A673 (cell line): ENCODE results near the gene NUDCD2. TPM values are rescaled to one million over a fixed set of nuclear protein-coding genes. Genes with fewer than 3 reads are reported as not detected.

Experiments used
- BruUV-seq: library from RNA; stranded (reverse); fragments of 400-500 nt; replicated peaks from 2 replicates; lab custom pipeline; 2021; lab: Mats Ljungman, UMichigan
- CTCF ChIA-PET: fragments of 300-600 bp; sonication (Branson Sonifier 250); formaldehyde crosslinking; loops from one replicate; lab custom pipeline; 2022; ENCODE audit warnings: antibody characterized with exemption; lab: Charles Lee
- POLR2A ChIA-PET: fragments of 300-600 bp; sonication (Branson Sonifier 250); formaldehyde crosslinking; loops from one replicate; lab custom pipeline; 2022; ENCODE audit warnings: antibody characterized with exemption; ENCODE audit not compliant: low non-redundant PET; lab: Charles Lee
- DNase-seq: peaks from one replicate; pipeline ENCODE4 v3.0.0-alpha.2; 2015; ENCODE audit warnings: low spot score
- H3K27ac ChIP-seq: fragments of 200-600 bp; sonication (generic); 2 replicates; pipeline ENCODE4 v1.5.1; 2016; ENCODE audit warnings: mixed run types, low read depth, mild to moderate bottlenecking, mixed read lengths, antibody characterized with exemption, low read length; ENCODE audit not compliant: poor library complexity, severe bottlenecking
- H3K27me3 ChIP-seq: fragments of 200-600 bp; sonication (generic); replicated peaks from 2 replicates; pipeline ENCODE4 v1.6.1; 2017; ENCODE audit warnings: mixed run types, low read depth, mild to moderate bottlenecking, mixed read lengths, antibody characterized with exemption, low read length; ENCODE audit not compliant: insufficient read depth, poor library complexity
- H3K36me3 ChIP-seq: fragments of 200-600 bp; sonication (generic); 2 replicates; pipeline ENCODE4 v1.6.1; 2016; ENCODE audit warnings: mixed run types, mild to moderate bottlenecking, mixed read lengths, antibody characterized with exemption, low read length; ENCODE audit not compliant: insufficient read depth, poor library complexity, severe bottlenecking
- H3K4me1 ChIP-seq: fragments of 200-600 bp; sonication (generic); 2 replicates; pipeline ENCODE4 v1.6.1; 2017; ENCODE audit warnings: mixed run types, mild to moderate bottlenecking, mixed read lengths, antibody characterized with exemption, low read length; ENCODE audit not compliant: insufficient read depth, poor library complexity, severe bottlenecking
- H3K4me3 ChIP-seq: fragments of 200-600 bp; sonication (generic); 2 replicates; pipeline ENCODE4 v1.5.1; 2016; ENCODE audit warnings: low read depth, mixed run types, mild to moderate bottlenecking, mixed read lengths, low read length; ENCODE audit not compliant: poor library complexity, severe bottlenecking
- H3K9me3 ChIP-seq: fragments of 200-600 bp; sonication (generic); 2 replicates; pipeline ENCODE4 v1.6.1; 2016; ENCODE audit warnings: mixed run types, low read depth, mild to moderate bottlenecking, mixed read lengths, antibody characterized with exemption, low read length; ENCODE audit not compliant: poor library complexity, severe bottlenecking
- CTCF ChIP-seq: fragments of 300-800, 200-600 bp; sonication (generic); conservative IDR thresholded peaks from 2 replicates; pipeline ENCODE4 v1.5.1; 2017; ENCODE audit warnings: low read depth, mild to moderate bottlenecking, antibody characterized with exemption, low read length, moderate library complexity, mixed read lengths
- EZH2 ChIP-seq: fragments of 200-600 bp; sonication (generic); IDR thresholded peaks from 2 replicates; pipeline ENCODE4 v1.6.1; 2017; ENCODE audit warnings: borderline replicate concordance, low read depth, mild to moderate bottlenecking, mixed read lengths, antibody characterized with exemption, low read length; ENCODE audit not compliant: poor library complexity, severe bottlenecking
- intact Hi-C: fragments of 100-400 bp; cut with micrococcal nuclease; formaldehyde crosslinking; loops from one replicate; pipeline ENCODE4 v1.10.0; 2022; ENCODE audit not compliant: unreplicated experiment
- total RNA-seq: library from RNA; stranded (reverse); gene quantifications from 2 replicates; pipeline ENCODE4 v1.2.3, GENCODE V29; 2021

Gene NUDCD2
- total RNA-seq, 1 experiment from 2014 or later = 67.2 TPM

GRCh38 chr5:163447191-163447590 lies 12.7 kb downstream of the NUDCD2 start:
- BruUV-seq = no TSS peak
- Histone ChIP-seq H3K4me3 (no peak overlapping the region), H3K27ac (no peak overlapping the region), H3K27me3 (no peaks in the 10 kb centered on the region), H3K4me1 (no peaks in the 10 kb centered on the region), H3K9me3 (no peaks in the 10 kb centered on the region), H3K36me3 (peaks cover 79% of the 10 kb centered on the region)
- ChIA-PET POLR2A (no interaction called here), CTCF (no interaction called here)
- intact Hi-C loops = no loop called here
- no peak for DNase-seq
- TF ChIP-seq EZH2 = no peak
- TF ChIP-seq CTCF = no peak

DNA sequence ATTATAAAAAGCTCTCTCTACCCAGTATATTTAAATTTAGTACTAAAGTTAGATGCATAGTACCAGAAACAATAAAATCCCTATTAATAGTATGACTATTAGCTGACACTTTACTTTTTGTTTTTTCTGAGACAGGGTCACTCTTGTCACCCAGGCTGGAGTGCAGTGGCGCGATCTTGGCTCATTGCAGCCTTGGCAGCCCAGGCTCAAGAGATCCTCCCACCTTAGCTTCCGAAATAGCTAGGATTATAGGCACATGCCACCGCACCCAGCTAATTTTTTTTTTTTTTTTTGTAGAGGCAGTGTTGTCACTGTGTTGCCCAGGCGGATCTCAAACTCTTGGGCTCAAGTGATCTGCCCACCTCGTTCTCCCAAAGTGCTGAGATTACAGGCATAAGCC lies 14.6 kb downstream of the NUDCD2 start:
- ChIA-PET CTCF (no interaction called here), POLR2A (no interaction called here)
- Histone ChIP-seq H3K9me3 (no peaks in the 10 kb centered on the region), H3K27me3 (no peaks in the 10 kb centered on the region), H3K4me1 (peaks cover 5% of the 10 kb centered on the region), H3K4me3 (no peak overlapping the region), H3K36me3 (peaks cover 91% of the 10 kb centered on the region), H3K27ac (no peak overlapping the region)
- DNase-seq = no peak
- TF ChIP-seq EZH2 = no peak
- TF ChIP-seq CTCF = no peak
- BruUV-seq = no TSS peak
- intact Hi-C loops = no loop called here

DNA sequence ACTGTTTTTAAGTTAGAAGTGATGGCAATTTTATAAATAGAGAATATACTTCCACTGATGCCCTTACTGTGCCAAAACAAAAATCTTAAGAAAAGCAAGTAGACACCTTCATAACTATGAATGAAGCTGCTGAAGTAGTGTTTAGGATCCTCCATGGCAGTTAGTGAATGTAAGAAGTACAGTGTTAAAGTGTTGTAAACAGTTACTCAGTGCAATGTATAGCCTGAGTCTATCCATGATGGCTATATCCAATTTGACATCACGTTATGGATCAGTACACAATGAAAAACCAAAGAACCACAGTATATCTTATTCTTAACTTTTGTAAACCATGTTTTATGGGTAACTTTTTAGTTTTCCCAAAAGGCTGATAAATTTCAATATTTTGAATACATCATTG lies 15.4 kb downstream of the NUDCD2 start:
- H3K4me1 ChIP-seq = peaks cover 11% of the 10 kb centered on the region
- no peak for TF ChIP-seq CTCF
- no peak for TF ChIP-seq EZH2
- DNase-seq = no peak
- ChIA-PET POLR2A (no interaction called here), CTCF (no interaction called here)
- no peak overlapping the region for H3K27ac ChIP-seq
- BruUV-seq = TSS peak; percentile 3
- no peaks in the 10 kb centered on the region for H3K27me3 ChIP-seq
- intact Hi-C loops = no loop called here
- no peak overlapping the region for H3K4me3 ChIP-seq
- H3K36me3 ChIP-seq = peaks cover 98% of the 10 kb centered on the region
- H3K9me3 ChIP-seq = no peaks in the 10 kb centered on the region
